T-cell (primary cell): ENCODE data around the gene INPP4A. TPM values are rescaled to one million over a fixed set of nuclear protein-coding genes. Genes with fewer than 3 reads are reported as not detected.

Experiments used
- ATAC-seq, 4 experiments: fragments of 200-7000 bp in 3 of 4; fragments of 150-1000 bp in 1 of 4; cut with Tn5 transposase; replicated peaks in 1 of 4; 1 replicate in 3 of 4; 2 replicates in 1 of 4; pipeline ENCODE4 v1.10.0; 2021; ENCODE audit warnings: moderate library complexity in 3 of 4, mild to moderate bottlenecking in 2 of 4, moderate number of reproducible peaks in 1 of 4
- CTCF ChIA-PET, 2 donors: fragments of 300-600 bp; sonication (Branson Sonifier 250); formaldehyde crosslinking; loops; one replicate each; lab custom pipeline; 2022; ENCODE audit warnings: antibody characterized with exemption in 2 of 2; lab: Charles Lee
- POLR2A ChIA-PET, 2 donors: fragments of 300-600 bp; sonication (Branson Sonifier 250); formaldehyde crosslinking; loops; one replicate each; lab custom pipeline; 2022; ENCODE audit warnings: antibody characterized with exemption in 2 of 2; lab: Charles Lee
- DNase-seq, 35 experiments: peaks; one replicate each; pipeline versions ENCODE4 v3.0.0 to v3.0.0-alpha.2; 2013 to 2023
- H3K27ac ChIP-seq: one replicate; pipeline ENCODE4 v1.5.1; 2013; ENCODE audit warnings: low read length
- H3K27me3 ChIP-seq, 2 experiments: replicated peaks in 1 of 2; 1 replicate in 1 of 2; 2 replicates in 1 of 2; pipeline versions ENCODE4 v1.6.1 to v1.7.0; 2013; ENCODE audit warnings: low read length in 1 of 2, mixed read lengths in 1 of 2; ENCODE audit not compliant: control insufficient read depth in 2 of 2, insufficient read depth in 2 of 2; ENCODE audit errors: extremely low read depth in 1 of 2
- H3K36me3 ChIP-seq, 2 donors: 1 replicate in 1 of 2; 2 replicates in 1 of 2; pipeline versions ENCODE4 v1.6.1 to v1.7.0; 2013; ENCODE audit warnings: low read length in 1 of 2; ENCODE audit not compliant: control insufficient read depth in 2 of 2, insufficient read depth in 1 of 2; ENCODE audit errors: extremely low read depth in 1 of 2
- H3K4me1 ChIP-seq, 2 experiments: 1 replicate in 1 of 2; 2 replicates in 1 of 2; pipeline versions ENCODE4 v1.6.1 to v1.7.0; 2013; ENCODE audit warnings: low read length in 2 of 2, mixed read lengths in 1 of 2; ENCODE audit not compliant: insufficient read depth in 2 of 2, control insufficient read depth in 1 of 2; ENCODE audit errors: extremely low read depth in 1 of 2
- H3K4me3 ChIP-seq, 2 donors: 1 replicate in 1 of 2; 2 replicates in 1 of 2; pipeline versions ENCODE4 v1.5.1 to v1.7.0; 2013; ENCODE audit warnings: mild to moderate bottlenecking in 2 of 2, low read length in 1 of 2, moderate library complexity in 1 of 2; ENCODE audit not compliant: control insufficient read depth in 1 of 2; ENCODE audit errors: extremely low read depth in 1 of 2
- H3K9me3 ChIP-seq: 2 replicates; pipeline ENCODE4 v1.7.0; 2013
- H3K27ac Mint-ChIP-seq, 2 donors: one replicate each; pipeline ENCODE4 v1.8.0; 2020 to 2021; ENCODE audit warnings: mild to moderate bottlenecking in 2 of 2, mixed read lengths in 2 of 2
- H3K27me3 Mint-ChIP-seq, 2 donors: one replicate each; pipeline ENCODE4 v1.8.0; 2021 to 2022; ENCODE audit warnings: mixed read lengths in 2 of 2
- H3K36me3 Mint-ChIP-seq: one replicate; pipeline ENCODE4 v1.8.0; 2021; ENCODE audit warnings: mixed read lengths
- H3K4me1 Mint-ChIP-seq, 3 donors: one replicate each; pipeline ENCODE4 v1.8.0; 2020 to 2022; ENCODE audit warnings: mixed read lengths in 3 of 3, mild to moderate bottlenecking in 1 of 3
- H3K4me3 Mint-ChIP-seq, 3 donors: one replicate each; pipeline ENCODE4 v1.8.0; 2020 to 2022; ENCODE audit warnings: mild to moderate bottlenecking in 3 of 3, mixed read lengths in 3 of 3, moderate library complexity in 3 of 3
- H3K9me3 Mint-ChIP-seq, 3 donors: one replicate each; pipeline ENCODE4 v1.8.0; 2020 to 2022; ENCODE audit warnings: mixed read lengths in 3 of 3
- whole genome bisulfite sequencing: methylation state at CpG from one replicate; pipeline ENCODE4 v1.1.5; 2013; ENCODE audit warnings: missing lambda C conversion rate; ENCODE audit not compliant: insufficient coverage; 5-methylcytosine and 5-hydroxymethylcytosine counted together
- total RNA-seq, 35 experiments: library from RNA in 6 of 35; stranded (reverse) in 6 of 35; fragments of 120-200 nt in 1 of 35; gene quantifications; one replicate each; pipeline versions ENCODE4 v1.2.1 to v1.2.4 and lab custom pipeline; 2013 to 2026

Gene INPP4A
- total RNA-seq, 5 donors from 2014 or later (not counting 1 experiment from before 2014, with no cell fraction given), result 126 to 153 (median 136) TPM

- DNase-seq (no peak), ATAC-seq (no peak)
- Histone ChIP-seq H3K4me1 (peaks cover 84 to 98% of the 10 kb centered on the region in 2 experiments), H3K9me3 (no peaks in the 10 kb centered on the region), H3K4me3 (no peak overlapping the region), H3K27me3 (no peaks in the 10 kb centered on the region), H3K27ac (peak overlapping the region; percentile 93), H3K36me3 (peaks cover 0 to 18% of the 10 kb centered on the region in 2 donors)
- Mint-ChIP-seq H3K4me3 (peak overlapping the region in 1 of 3 donors; percentile 27), H3K27me3 (no peaks in the 10 kb centered on the region), H3K27ac (peak overlapping the region; percentile 87 to 88), H3K4me1 (peaks cover 95 to 96% (median 96%) of the 10 kb centered on the region in 3 donors), H3K9me3 (no peaks in the 10 kb centered on the region), H3K36me3 (peaks cover 22% of the 10 kb centered on the region)
- POLR2A ChIA-PET, result interaction anchor here (0.6 to 1.8 kb wide), 3 partner anchors 7 to 698 kb away, joined by 4 to 7 read pairs (median 5); no protein-coding TSS in a partner anchor
- WGBS, result 100% methylated on average over 2 of the region's 4 CpGs
- CTCF ChIA-PET, result interaction anchor here in 1 of 2 donors (0.5 to 1.7 kb wide), 3 partner anchors 8 to 1033 kb away, joined by 3 to 5 read pairs (median 4); no protein-coding TSS in a partner anchor
Measured at GRCh38 chr2:98457045-98457696, 12.5 kb downstream of the INPP4A start.

DNA sequence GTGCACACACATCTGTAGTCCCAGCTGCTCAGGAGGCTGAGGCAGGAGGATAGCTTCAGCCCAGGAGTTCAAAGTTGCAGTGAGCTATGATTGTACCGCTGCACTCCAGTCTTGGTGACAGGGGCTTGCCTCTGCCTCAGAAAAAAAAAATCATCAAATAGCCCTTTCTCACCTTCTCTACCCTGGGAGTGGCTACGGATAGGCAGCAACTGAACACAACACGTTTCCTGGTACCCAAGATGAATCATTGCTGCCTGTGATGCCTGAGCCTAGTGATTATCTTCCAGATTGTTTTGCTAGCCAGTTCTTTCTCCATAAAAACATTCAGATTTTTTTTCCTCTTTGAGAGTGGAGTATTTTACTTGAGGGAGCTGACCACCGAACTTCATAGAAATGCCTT lies 13.5 kb downstream of the INPP4A start:
- WGBS, result 0% methylated on average over 1 of the region's 4 CpGs
- DNase-seq, result peak in 8 of 35 experiments; percentile 24 to 72 (median 34)

GRCh38 chr2:98458667-98459380 lies 14.2 kb downstream of the INPP4A start:
- peak overlapping the region; percentile 4 to 72 (median 9) for H3K4me3 Mint-ChIP-seq

More for the DNA sequence above, 13.5 kb downstream of the INPP4A start:
- no peak overlapping the region for H3K4me3 ChIP-seq
- H3K36me3 ChIP-seq, result peaks cover 0 to 18% of the 10 kb centered on the region in 2 donors
- ATAC-seq, result peak; percentile 48 to 74 (median 71)
- H3K27me3 Mint-ChIP-seq, result no peaks in the 10 kb centered on the region
- peaks cover 77 to 98% of the 10 kb centered on the region in 2 experiments for H3K4me1 ChIP-seq
- H3K4me3 Mint-ChIP-seq, result peak overlapping the region; percentile 4 to 72 (median 25)
- H3K36me3 Mint-ChIP-seq, result peaks cover 22% of the 10 kb centered on the region
- H3K9me3 ChIP-seq, result no peaks in the 10 kb centered on the region
- H3K9me3 Mint-ChIP-seq, result no peaks in the 10 kb centered on the region
- peak overlapping the region; percentile 93 for H3K27ac ChIP-seq
- H3K27me3 ChIP-seq, result no peaks in the 10 kb centered on the region
- POLR2A ChIA-PET, result no interaction called here
- peaks cover 90 to 93% (median 91%) of the 10 kb centered on the region in 3 donors for H3K4me1 Mint-ChIP-seq
- H3K27ac Mint-ChIP-seq, result peak overlapping the region; percentile 99
- CTCF ChIA-PET, result interaction anchor here in 1 of 2 donors (0.7 to 1.7 kb wide), 2 partner anchors 29 to 48 kb away, joined by 5 to 7 read pairs; no protein-coding TSS in a partner anchor

DNA sequence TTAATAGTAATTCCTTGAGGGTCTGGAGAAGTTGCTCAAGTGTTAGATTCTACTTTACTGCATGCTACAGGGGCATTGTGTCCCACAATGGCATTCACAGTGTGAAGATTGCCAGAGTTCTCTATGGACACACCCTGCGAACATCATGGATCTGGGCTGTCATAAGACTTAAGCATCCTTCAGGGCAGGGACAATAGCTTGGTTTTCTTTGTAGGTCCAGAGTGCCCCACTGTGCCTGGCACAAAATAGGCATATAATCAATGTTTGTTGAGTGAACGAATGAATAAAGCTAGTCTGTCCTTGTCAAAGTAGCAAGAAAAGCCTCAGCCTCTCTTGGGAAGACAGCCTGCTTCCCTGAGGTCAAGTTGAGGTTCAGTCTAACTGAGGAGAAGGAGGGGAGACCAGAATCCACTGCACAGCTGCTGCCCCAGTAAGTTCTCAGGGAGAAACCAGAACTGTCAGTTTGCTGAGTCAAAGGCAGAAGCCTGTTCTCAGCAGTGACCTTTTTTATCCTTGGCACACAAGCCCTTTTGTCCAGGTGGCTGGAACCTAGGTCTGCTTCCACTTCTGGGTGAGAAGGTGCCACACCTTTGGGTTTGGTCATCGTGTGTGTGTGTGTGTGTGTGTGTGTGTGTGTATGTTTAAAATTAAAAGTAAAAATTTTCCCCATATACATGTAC lies 15.0 kb downstream of the INPP4A start:
- ChIA-PET POLR2A (interaction anchor here in 1 of 2 donors (0.6 kb wide), 1 partner anchor 12 kb away, joined by 3 read pairs; no protein-coding TSS in a partner anchor), CTCF (no interaction called here)
- DNase-seq (peak in 2 of 35 experiments; percentile 4 to 6), ATAC-seq (no peak)
- peaks cover 22% of the 10 kb centered on the region for H3K36me3 Mint-ChIP-seq
- H3K4me3 ChIP-seq, result no peak overlapping the region
- H3K9me3 ChIP-seq, result no peaks in the 10 kb centered on the region
- 83% methylated on average over 2 of the region's 3 CpGs for WGBS
- peak overlapping the region; percentile 93 for H3K27ac ChIP-seq
- peaks cover 90 to 93% (median 91%) of the 10 kb centered on the region in 3 donors for H3K4me1 Mint-ChIP-seq
- peaks cover 0 to 18% of the 10 kb centered on the region in 2 donors for H3K36me3 ChIP-seq
- peaks cover 74 to 98% of the 10 kb centered on the region in 2 experiments for H3K4me1 ChIP-seq
- H3K27me3 Mint-ChIP-seq, result no peaks in the 10 kb centered on the region
- peak overlapping the region in 1 of 3 donors; percentile 72 for H3K4me3 Mint-ChIP-seq
- no peaks in the 10 kb centered on the region for H3K9me3 Mint-ChIP-seq
- H3K27ac Mint-ChIP-seq, result peak overlapping the region; percentile 99
- H3K27me3 ChIP-seq, result no peaks in the 10 kb centered on the region

More at GRCh38 chr2:98458667-98459380, 14.2 kb downstream of the INPP4A start:
- WGBS, result 83% methylated on average over 6 of the region's 14 CpGs
- Histone ChIP-seq H3K4me3 (no peak overlapping the region), H3K27me3 (no peaks in the 10 kb centered on the region), H3K9me3 (no peaks in the 10 kb centered on the region), H3K27ac (peak overlapping the region; percentile 93), H3K36me3 (peaks cover 0 to 18% of the 10 kb centered on the region in 2 donors), H3K4me1 (peaks cover 78 to 98% of the 10 kb centered on the region in 2 experiments)
- CTCF ChIA-PET, result interaction anchor here in 1 of 2 donors (1.7 kb wide), 1 partner anchor 29 kb away, joined by 5 read pairs; no protein-coding TSS in a partner anchor
- Mint-ChIP-seq H3K9me3 (no peaks in the 10 kb centered on the region), H3K36me3 (peaks cover 22% of the 10 kb centered on the region), H3K27ac (peak overlapping the region; percentile 99), H3K27me3 (no peaks in the 10 kb centered on the region), H3K4me1 (peaks cover 90 to 93% (median 91%) of the 10 kb centered on the region in 3 donors)
- POLR2A ChIA-PET, result interaction anchor here in 1 of 2 donors (0.6 kb wide), 1 partner anchor 11 kb away, joined by 3 read pairs; no protein-coding TSS in a partner anchor
- DNase-seq (peak in 1 of 35 experiments; percentile 5), ATAC-seq (no peak)

- Mint-ChIP-seq H3K9me3 (no peaks in the 10 kb centered on the region), H3K27me3 (no peaks in the 10 kb centered on the region), H3K36me3 (peaks cover 18% of the 10 kb centered on the region), H3K4me1 (peaks cover 90 to 93% (median 91%) of the 10 kb centered on the region in 3 donors), H3K4me3 (peak overlapping the region; percentile 49 to 72 (median 67)), H3K27ac (peak overlapping the region; percentile 99)
- Histone ChIP-seq H3K27me3 (no peaks in the 10 kb centered on the region), H3K9me3 (no peaks in the 10 kb centered on the region), H3K27ac (peak overlapping the region; percentile 93), H3K4me1 (peaks cover 74 to 98% of the 10 kb centered on the region in 2 experiments), H3K4me3 (peak overlapping the region in 1 of 2 donors; percentile 7), H3K36me3 (peaks cover 0 to 16% of the 10 kb centered on the region in 2 donors)
- 44% methylated on average over 7 of the region's 14 CpGs for WGBS
- ATAC-seq (peak; percentile 14 to 51 (median 16)), DNase-seq (peak in 31 of 35 experiments; percentile 37 to 75 (median 61))
- CTCF ChIA-PET, result interaction anchor here in 1 of 2 donors (1.7 kb wide), 1 partner anchor 14 kb away, joined by 3 read pairs; no protein-coding TSS in a partner anchor
- POLR2A ChIA-PET, result interaction anchor here in 1 of 2 donors (0.6 kb wide), 1 partner anchor 32 kb away, joined by 3 read pairs; no protein-coding TSS in a partner anchor
Measured at GRCh38 chr2:98460573-98461497, 16.2 kb downstream of the INPP4A start.
